22Rv1 (cell line): Measurements from ENCODE around the gene ZNF317.
"Not testable (repeated sequence)": the region's sequence is repeated elsewhere in the genome, so short reads cannot be mapped to it uniquely, and the experiment has no call there.

Source experiments
- H3K27ac ChIP-seq: fragments of 450-650 bp; 2 replicates; pipeline ENCODE4 v1.5.1; 2017
- CTCF ChIP-seq: fragments of 450-650 bp; IDR thresholded peaks from 2 replicates; pipeline ENCODE4 v1.5.1; 2017; ENCODE audit warnings: mild to moderate bottlenecking
- ZFX ChIP-seq: fragments of 450-650 bp; IDR thresholded peaks from 2 replicates; pipeline ENCODE4 v1.6.1; 2017; ENCODE audit warnings: antibody characterized with exemption, borderline replicate concordance

The ZNF317 gene

GRCh38 chr19:9166846-9167245 lies 26.6 kb downstream of the ZNF317 start:
- H3K27ac ChIP-seq, result no peak overlapping the region
- TF ChIP-seq CTCF (no peak), ZFX (no peak)

- no peak overlapping the region for H3K27ac ChIP-seq
Observed at GRCh38 chr19:9171393-9171991, 31.3 kb downstream of the ZNF317 start.

GRCh38 chr19:9175326-9175725 lies 35.1 kb downstream of the ZNF317 start:
- no peak overlapping the region for H3K27ac ChIP-seq
- TF ChIP-seq CTCF (no peak), ZFX (no peak)

More at GRCh38 chr19:9171393-9171991, 31.3 kb downstream of the ZNF317 start:
- TF ChIP-seq CTCF (no peak), ZFX (no peak)

GRCh38 chr19:9178901-9179300 lies 38.7 kb downstream of the ZNF317 start, which contains the start of gene OR7D2:
TSS of gene OR7D2 (plus strand) at chr19:9178979. CDS start at chr19:9185782, 6,803 bp downstream.
- TF ChIP-seq ZFX, result no peak
- no peak for TF ChIP-seq CTCF

GRCh38 chr19:9183000-9183399 lies 42.8 kb downstream of the ZNF317 start:
- TF ChIP-seq ZFX (no peak), CTCF (no peak)
- no peak overlapping the region for H3K27ac ChIP-seq

More at GRCh38 chr19:9178901-9179300, 38.7 kb downstream of the ZNF317 start, which contains the start of gene OR7D2:
- H3K27ac ChIP-seq, result no peak within 1 kb of the TSS

- TF ChIP-seq ZFX (no peak), CTCF (no peak)
- no peak overlapping the region for H3K27ac ChIP-seq
Observed at GRCh38 chr19:9187191-9187590, 47.0 kb downstream of the ZNF317 start.

GRCh38 chr19:9189535-9189934 lies 49.3 kb downstream of the ZNF317 start:
- no peak overlapping the region for H3K27ac ChIP-seq
- TF ChIP-seq CTCF (no peak), ZFX (no peak)

- H3K27ac ChIP-seq, result not testable (repeated sequence)
Observed at GRCh38 chr19:9198044-9198443, 57.8 kb downstream of the ZNF317 start.
